Epithelial cell of proximal tubule (primary cell): Measurements from ENCODE around the gene OR52N2. TPM values are rescaled to one million over a fixed set of nuclear protein-coding genes. Genes with fewer than 3 reads are reported as not detected.

Experiments used
- total RNA-seq: library from RNA; depleted of rRNA; stranded (reverse); fragments of >200 nt; gene quantifications from 2 replicates; pipeline ENCODE4 v1.2.3, GENCODE V29; 2015

OR52N2 gene
- total RNA-seq, 1 donor from 2014 or later, result not detected

Other genes starting within 250 kb of the OR52N2 start
- gene OR52B6, start 228.0 kb upstream of the OR52N2 start, total RNA-seq, result not detected in 2 replicates
- gene TRIM6, start 212.3 kb upstream of the OR52N2 start, total RNA-seq, result 1.4 and 6.3 TPM in 2 replicates
- 2.4 and 7.8 TPM in 2 replicates for gene TRIM34, start 183.9 kb upstream of the OR52N2 start, total RNA-seq
- 20.5 and 28.5 TPM in 2 replicates for gene TRIM5, start 123.8 kb upstream of the OR52N2 start, total RNA-seq
- gene TRIM22, start 119.1 kb upstream of the OR52N2 start, total RNA-seq, result 8.2 and 18.9 TPM in 2 replicates
- not detected in 2 replicates for gene OR56B1, start 72.5 kb upstream of the OR52N2 start, total RNA-seq
- gene OR52N4, start 54.7 kb upstream of the OR52N2 start, total RNA-seq, result not detected in 2 replicates
- gene OR52N5, start 25.6 kb upstream of the OR52N2 start, total RNA-seq, result not detected in 2 replicates
- gene OR52N1, start 17.7 kb upstream of the OR52N2 start, total RNA-seq, result not detected in 2 replicates
- not detected in 2 replicates for gene OR52E6, start 33.0 kb downstream of the OR52N2 start, total RNA-seq
- not detected in 2 replicates for gene OR52E8, start 48.8 kb downstream of the OR52N2 start, total RNA-seq
- gene OR52E4, start 71.7 kb downstream of the OR52N2 start, total RNA-seq, result not detected in 2 replicates
- gene OR52E5, start 84.3 kb downstream of the OR52N2 start, total RNA-seq, result not detected in 2 replicates
- gene OR56A3, start 133.3 kb downstream of the OR52N2 start, total RNA-seq, result not detected in 2 replicates
- gene OR56A5, start 159.6 kb downstream of the OR52N2 start, total RNA-seq, result not detected in 2 replicates
- gene OR52L1, start 178.1 kb downstream of the OR52N2 start, total RNA-seq, result not detected in 2 replicates
- not detected in 2 replicates for gene OR56A4, start 198.0 kb downstream of the OR52N2 start, total RNA-seq
- gene OR56A1, start 221.8 kb downstream of the OR52N2 start, total RNA-seq, result not detected in 2 replicates